Measurements from ENCODE around the gene SAMD4B. TPM values are rescaled to one million over a fixed set of nuclear protein-coding genes. Genes with fewer than 3 reads are reported as not detected.
A peak's percentile ranks its signal among the peaks of the same experiment; 100 is the strongest.

SAMD4B gene
- total and polyA plus RNA-seq, 10 donors, result 26.7 to 108 (median 80.9) TPM

GRCh38 chr19:39319892-39320248 lies 22.4 kb upstream of the SAMD4B start:
- no peak overlapping the region for H3K27ac ChIP-seq
- H3K27me3 ChIP-seq (replicated peaks in 1 of 7), result peaks cover 0 to 3% (median 0%) of the 10 kb centered on the region in 7 donors
- H3K9me3 ChIP-seq, result no peaks in the 10 kb centered on the region
- H3K36me3 ChIP-seq, result peaks cover 0 to 18% (median 3%) of the 10 kb centered on the region in 6 donors
- H3K4me3 ChIP-seq, result peak overlapping the region in 4 of 8 donors; percentile 44 to 78 (median 52)
- no peak for DNase-seq
- peaks cover 0 to 30% (median 6%) of the 10 kb centered on the region in 6 donors for H3K4me1 ChIP-seq
- intact Hi-C loops (cut with DNase I; ENCODE audit: low total_unique reads), result loop anchor here (10.0 kb wide), 1 partner anchor 95 kb away; no protein-coding TSS in a partner anchor
- TF ChIP-seq POLR2A (IDR thresholded peaks at IDR 0.05) (no peak), CTCF (IDR thresholded peaks at IDR 0.05 in 8 of 11, conservative IDR thresholded peaks at IDR 0.05 in 3 of 11) (no peak), POLR2AphosphoS5 (IDR thresholded peaks at IDR 0.05) (no peak)
- 34 to 70% (median 37%) methylated on average over 3 to 16 of the region's 16 CpGs for WGBS, 5 donors

GRCh38 chr19:39321117-39321831 lies 20.9 kb upstream of the SAMD4B start:
- intact Hi-C loops (cut with DNase I; ENCODE audit: low total_unique reads), result loop anchor here (10.0 kb wide), 1 partner anchor 96 kb away; no protein-coding TSS in a partner anchor
- DNase-seq, result no peak
- Histone ChIP-seq H3K4me3 (peak overlapping the region in 4 of 8 donors; percentile 44 to 78 (median 52)), H3K36me3 (peaks cover 0 to 18% (median 2%) of the 10 kb centered on the region in 6 donors), H3K4me1 (peaks cover 0 to 42% (median 6%) of the 10 kb centered on the region in 6 donors), H3K9me3 (no peaks in the 10 kb centered on the region), H3K27ac (peak overlapping the region in 3 of 8 donors; percentile 39 to 75 (median 43)), H3K27me3 (replicated peaks in 1 of 7) (peaks cover 0 to 3% (median 0%) of the 10 kb centered on the region in 7 donors)
- WGBS, 5 donors, result 12 to 67% (median 17%) methylated on average over 2 to 10 of the region's 10 CpGs
- no peak for TF ChIP-seq CTCF (IDR thresholded peaks at IDR 0.05 in 8 of 11, conservative IDR thresholded peaks at IDR 0.05 in 3 of 11)
- TF ChIP-seq POLR2AphosphoS5 (IDR thresholded peaks at IDR 0.05), result no peak
- TF ChIP-seq POLR2A (IDR thresholded peaks at IDR 0.05), result no peak

GRCh38 chr19:39321832-39322176 lies 20.4 kb upstream of the SAMD4B start:
- no peak for TF ChIP-seq CTCF (IDR thresholded peaks at IDR 0.05 in 8 of 11, conservative IDR thresholded peaks at IDR 0.05 in 3 of 11)
- no peak for TF ChIP-seq POLR2AphosphoS5 (IDR thresholded peaks at IDR 0.05)
- no peak for TF ChIP-seq POLR2A (IDR thresholded peaks at IDR 0.05)
- DNase-seq, result no peak
- Histone ChIP-seq H3K4me3 (no peak overlapping the region), H3K36me3 (peaks cover 0 to 18% (median 2%) of the 10 kb centered on the region in 6 donors), H3K27ac (no peak overlapping the region), H3K27me3 (replicated peaks in 1 of 7) (peaks cover 0 to 3% (median 0%) of the 10 kb centered on the region in 7 donors), H3K9me3 (no peaks in the 10 kb centered on the region), H3K4me1 (peaks cover 0 to 47% (median 7%) of the 10 kb centered on the region in 6 donors)
- intact Hi-C loops (cut with DNase I; ENCODE audit: low total_unique reads), result loop anchor here (10.0 kb wide), 1 partner anchor 97 kb away; no protein-coding TSS in a partner anchor

DNA sequence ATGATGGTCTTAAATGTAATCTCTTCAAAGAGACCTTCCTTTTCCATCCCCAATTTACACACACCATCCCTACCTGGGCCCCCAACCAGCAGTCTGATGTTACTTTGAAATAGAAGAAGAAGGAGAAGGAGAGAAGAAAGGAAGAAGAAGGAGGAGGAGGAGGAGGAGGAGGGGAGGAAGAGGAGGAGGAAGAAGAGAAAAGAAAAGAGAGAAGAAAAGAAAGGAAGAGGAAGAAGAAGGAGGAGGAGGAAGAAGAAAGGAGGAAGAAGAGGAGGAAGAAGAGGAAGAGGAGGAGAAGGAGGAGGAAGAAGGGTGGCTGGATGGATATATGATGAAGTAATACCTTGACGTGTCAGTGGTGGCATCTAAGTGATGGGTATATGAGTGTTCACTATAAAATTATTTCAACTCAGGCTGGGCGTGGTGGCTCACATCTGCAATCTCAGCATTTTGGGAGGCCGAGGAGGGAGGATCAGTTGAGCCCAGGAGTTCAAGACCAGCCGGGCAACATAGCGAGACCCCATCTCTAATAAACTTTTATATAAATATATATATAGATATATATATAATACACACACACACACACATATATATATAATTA lies 17.9 kb upstream of the SAMD4B start:
- WGBS, 5 donors, result 79 to 90% (median 80%) methylated on average over 5 of the region's 5 CpGs

More for the DNA sequence above, 17.9 kb upstream of the SAMD4B start:
- Histone ChIP-seq H3K4me1 (peaks cover 15 to 67% (median 28%) of the 10 kb centered on the region in 6 donors), H3K36me3 (peaks cover 0 to 42% (median 21%) of the 10 kb centered on the region in 6 donors), H3K27ac (no peak overlapping the region), H3K4me3 (no peak overlapping the region), H3K9me3 (no peaks in the 10 kb centered on the region), H3K27me3 (replicated peaks in 1 of 7) (peaks cover 0 to 3% (median 0%) of the 10 kb centered on the region in 7 donors)
- no peak for DNase-seq
- intact Hi-C loops (cut with DNase I; ENCODE audit: low total_unique reads), result loop anchor here (10.0 kb wide), 1 partner anchor 100 kb away; no protein-coding TSS in a partner anchor
- TF ChIP-seq POLR2A (IDR thresholded peaks at IDR 0.05) (no peak), POLR2AphosphoS5 (IDR thresholded peaks at IDR 0.05) (no peak), CTCF (IDR thresholded peaks at IDR 0.05 in 8 of 11, conservative IDR thresholded peaks at IDR 0.05 in 3 of 11) (no peak)
